Muscle layer of colon (tissue), 2 donors: Measurements from ENCODE around the gene TMEM259.

Experiments
- H3K27ac ChIP-seq: one replicate; pipeline ENCODE4 v1.7.0; 2013; ENCODE audit warnings: low read depth, mild to moderate bottlenecking, low read length, moderate library complexity
- H3K27me3 ChIP-seq, 2 donors: one replicate each; pipeline ENCODE4 v1.7.0; 2013; ENCODE audit warnings: low read length in 2 of 2, mild to moderate bottlenecking in 2 of 2; ENCODE audit not compliant: insufficient read depth in 2 of 2, control insufficient read depth in 1 of 2
- H3K36me3 ChIP-seq: one replicate; pipeline ENCODE4 v1.7.0; 2013; ENCODE audit warnings: mild to moderate bottlenecking, low read length; ENCODE audit not compliant: insufficient read depth
- H3K4me1 ChIP-seq: one replicate; pipeline ENCODE4 v1.7.0; 2013; ENCODE audit warnings: mild to moderate bottlenecking, low read length; ENCODE audit not compliant: insufficient read depth
- H3K4me3 ChIP-seq, 2 donors: one replicate each; pipeline ENCODE4 v1.7.0; 2013; ENCODE audit warnings: low read length in 2 of 2, low read depth in 1 of 2, mild to moderate bottlenecking in 1 of 2, moderate library complexity in 1 of 2
- H3K9ac ChIP-seq: one replicate; pipeline ENCODE4 v1.7.0; 2013; ENCODE audit warnings: low read length
- H3K9me3 ChIP-seq: one replicate; pipeline ENCODE4 v1.7.0; 2013; ENCODE audit warnings: mild to moderate bottlenecking, low read length
- donor health status: abdominal sarcoma.
- donor health status: Adenocarcinoma of cecum.

The TMEM259 gene

GRCh38 chr19:992670-993055 is 28.3 kb downstream of the TMEM259 start:
- H3K27me3 ChIP-seq, result peaks cover 9 to 36% of the 10 kb centered on the region in 2 donors
- H3K4me3 ChIP-seq, result no peak overlapping the region
- peaks cover 17% of the 10 kb centered on the region for H3K36me3 ChIP-seq
- H3K9ac ChIP-seq, result no peak overlapping the region
- no peaks in the 10 kb centered on the region for H3K4me1 ChIP-seq
- H3K27ac ChIP-seq, result no peak overlapping the region
- no peaks in the 10 kb centered on the region for H3K9me3 ChIP-seq

GRCh38 chr19:991932-992669 is 28.8 kb downstream of the TMEM259 start:
- H3K36me3 ChIP-seq, result peaks cover 21% of the 10 kb centered on the region

GRCh38 chr19:991174-991931 is 29.6 kb downstream of the TMEM259 start:
- H3K9ac ChIP-seq, result no peak overlapping the region
- no peaks in the 10 kb centered on the region for H3K9me3 ChIP-seq
- H3K27me3 ChIP-seq, result peaks cover 9 to 23% of the 10 kb centered on the region in 2 donors
- H3K36me3 ChIP-seq, result peaks cover 29% of the 10 kb centered on the region
- H3K4me1 ChIP-seq, result no peaks in the 10 kb centered on the region
- no peak overlapping the region for H3K4me3 ChIP-seq
- no peak overlapping the region for H3K27ac ChIP-seq

More at GRCh38 chr19:991932-992669, 28.8 kb downstream of the TMEM259 start:
- Histone ChIP-seq H3K9ac (no peak overlapping the region), H3K9me3 (no peaks in the 10 kb centered on the region), H3K4me3 (no peak overlapping the region), H3K4me1 (no peaks in the 10 kb centered on the region), H3K27me3 (peaks cover 9 to 31% of the 10 kb centered on the region in 2 donors), H3K27ac (no peak overlapping the region)

- peaks cover 32% of the 10 kb centered on the region for H3K36me3 ChIP-seq
These were observed 30.2 kb downstream of the TMEM259 start for GRCh38 chr19:990746-991145.

GRCh38 chr19:990119-990571 is 30.8 kb downstream of the TMEM259 start:
- Histone ChIP-seq H3K4me3 (no peak overlapping the region), H3K36me3 (peaks cover 34% of the 10 kb centered on the region), H3K9me3 (no peaks in the 10 kb centered on the region), H3K9ac (no peak overlapping the region), H3K4me1 (no peaks in the 10 kb centered on the region), H3K27me3 (peaks cover 0 to 11% of the 10 kb centered on the region in 2 donors), H3K27ac (no peak overlapping the region)

More at GRCh38 chr19:990746-991145, 30.2 kb downstream of the TMEM259 start:
- Histone ChIP-seq H3K4me1 (no peaks in the 10 kb centered on the region), H3K27me3 (peaks cover 4 to 17% of the 10 kb centered on the region in 2 donors), H3K9ac (no peak overlapping the region), H3K4me3 (no peak overlapping the region), H3K27ac (no peak overlapping the region), H3K9me3 (no peaks in the 10 kb centered on the region)

GRCh38 chr19:989381-990081 is 31.4 kb downstream of the TMEM259 start:
- H3K4me1 ChIP-seq, result peaks cover 5% of the 10 kb centered on the region
- H3K9me3 ChIP-seq, result no peaks in the 10 kb centered on the region
- H3K36me3 ChIP-seq, result peaks cover 34% of the 10 kb centered on the region
- no peak overlapping the region for H3K27ac ChIP-seq
- H3K27me3 ChIP-seq, result peaks cover 0 to 5% of the 10 kb centered on the region in 2 donors
- no peak overlapping the region for H3K4me3 ChIP-seq
- H3K9ac ChIP-seq, result no peak overlapping the region

- Histone ChIP-seq H3K27me3 (no peaks in the 10 kb centered on the region), H3K36me3 (peaks cover 29% of the 10 kb centered on the region), H3K4me3 (no peak overlapping the region), H3K4me1 (peaks cover 10% of the 10 kb centered on the region), H3K9me3 (no peaks in the 10 kb centered on the region), H3K9ac (no peak overlapping the region), H3K27ac (no peak overlapping the region)
These were observed 32.4 kb downstream of the TMEM259 start for GRCh38 chr19:988510-988909.

- Histone ChIP-seq H3K4me3 (no peak overlapping the region), H3K27ac (no peak overlapping the region), H3K36me3 (peaks cover 25% of the 10 kb centered on the region)
These were observed 32.8 kb downstream of the TMEM259 start for GRCh38 chr19:988081-988480.

GRCh38 chr19:986083-986482 is 34.8 kb downstream of the TMEM259 start:
- Histone ChIP-seq H3K36me3 (peaks cover 22% of the 10 kb centered on the region), H3K4me1 (peaks cover 11% of the 10 kb centered on the region), H3K27ac (no peak overlapping the region), H3K9ac (no peak overlapping the region), H3K27me3 (no peaks in the 10 kb centered on the region), H3K9me3 (no peaks in the 10 kb centered on the region), H3K4me3 (no peak overlapping the region)

More at GRCh38 chr19:988081-988480, 32.8 kb downstream of the TMEM259 start:
- no peaks in the 10 kb centered on the region for H3K27me3 ChIP-seq
- no peak overlapping the region for H3K9ac ChIP-seq
- no peaks in the 10 kb centered on the region for H3K9me3 ChIP-seq
- H3K4me1 ChIP-seq, result peaks cover 11% of the 10 kb centered on the region

- no peaks in the 10 kb centered on the region for H3K9me3 ChIP-seq
- H3K4me1 ChIP-seq, result peaks cover 11% of the 10 kb centered on the region
- H3K36me3 ChIP-seq, result peaks cover 18% of the 10 kb centered on the region
- H3K27ac ChIP-seq, result peak within 1 kb of the TSS; percentile 93
- no peaks in the 10 kb centered on the region for H3K27me3 ChIP-seq
- peak within 1 kb of the TSS; percentile 80 for H3K9ac ChIP-seq
- peak within 1 kb of the TSS; percentile 84 to 96 for H3K4me3 ChIP-seq
These were observed 36.6 kb downstream of the TMEM259 start, which contains the start of gene WDR18 for GRCh38 chr19:984165-984967. WDR18 (plus strand) TSS chr19:984345; CDS start chr19:984354, 9 bp downstream.
